ENCODE results near the gene DGAT2. TPM values are rescaled to one million over a fixed set of nuclear protein-coding genes. Genes with fewer than 3 reads are reported as not detected.

The DGAT2 gene
- total RNA-seq, 1 experiment from 2014 or later: 6.5 TPM

GRCh38 chr11:75783416-75784084, 15.0 kb downstream of the DGAT2 start:
- no peak overlapping the region for H2AFZ ChIP-seq
- 0 out of 2 replicates have a peak, but pooled peaks cover 6% of the 10 kb centered on the region for H3K79me2 ChIP-seq (ENCODE audit: low read depth)
- H3K4me1 ChIP-seq (replicated peaks; ENCODE audit: insufficient read depth): peaks cover 35% of the 10 kb centered on the region
- peak overlapping the region; percentile 49 for H3K4me2 ChIP-seq
- TF ChIP-seq EZH2 (IDR thresholded peaks at IDR 0.05; ENCODE audit: low read depth) (no peak), CTCF (conservative IDR thresholded peaks at IDR 0.05) (no peak)
- H3F3A ChIP-seq (ENCODE audit: insufficient read depth, low read depth): peaks cover 23% of the 10 kb centered on the region
- no TSS peak for BruUV-seq (replicated peaks)
- H3K27ac ChIP-seq: peak overlapping the region; percentile 68
- H3K9me3 ChIP-seq (ENCODE audit: insufficient read depth, low read depth): no peaks in the 10 kb centered on the region
- H3K9me2 ChIP-seq (ENCODE audit: insufficient read depth): no peaks in the 10 kb centered on the region
- H3K36me3 ChIP-seq (ENCODE audit: low read depth): 0 out of 2 replicates have a peak, but pooled peaks cover 6% of the 10 kb centered on the region
- ChIA-PET POLR2A (ENCODE audit: unreplicated experiment) (no interaction called here), CTCF (no interaction called here)
- DNase-seq: no peak
- H3K27me3 ChIP-seq (ENCODE audit: insufficient read depth, low read depth): no peaks in the 10 kb centered on the region
- intact Hi-C loops (cut with micrococcal nuclease; ENCODE audit: unreplicated experiment): no loop called here
- no peak overlapping the region for H3K4me3 ChIP-seq
- no peaks in the 10 kb centered on the region for H4K20me1 ChIP-seq (ENCODE audit: insufficient read depth)

GRCh38 chr11:75784085-75784478, 15.5 kb downstream of the DGAT2 start:
- TF ChIP-seq EZH2 (IDR thresholded peaks at IDR 0.05; ENCODE audit: low read depth) (no peak), CTCF (conservative IDR thresholded peaks at IDR 0.05) (no peak)
- Histone ChIP-seq H3K4me2 (no peak overlapping the region), H3K4me1 (replicated peaks; ENCODE audit: insufficient read depth) (peaks cover 30% of the 10 kb centered on the region), H3K79me2 (ENCODE audit: low read depth) (0 out of 2 replicates have a peak, but pooled peaks cover 6% of the 10 kb centered on the region), H3K9me2 (ENCODE audit: insufficient read depth) (no peaks in the 10 kb centered on the region), H2AFZ (no peak overlapping the region), H3K36me3 (ENCODE audit: low read depth) (0 out of 2 replicates have a peak, but pooled peaks cover 7% of the 10 kb centered on the region), H3K27me3 (ENCODE audit: insufficient read depth, low read depth) (no peaks in the 10 kb centered on the region), H4K20me1 (ENCODE audit: insufficient read depth) (no peaks in the 10 kb centered on the region), H3K9me3 (ENCODE audit: insufficient read depth, low read depth) (no peaks in the 10 kb centered on the region), H3K27ac (peak overlapping the region; percentile 68; the same call in 1 of the 2 replicates), H3K4me3 (no peak overlapping the region), H3F3A (ENCODE audit: insufficient read depth, low read depth) (peaks cover 23% of the 10 kb centered on the region)
- intact Hi-C loops (cut with micrococcal nuclease; ENCODE audit: unreplicated experiment): no loop called here
- POLR2A ChIA-PET (ENCODE audit: unreplicated experiment): no interaction called here
- DNase-seq: no peak
- no TSS peak for BruUV-seq (replicated peaks)
- CTCF ChIA-PET: no interaction called here

GRCh38 chr11:75784506-75784905, 15.9 kb downstream of the DGAT2 start:
- H4K20me1 ChIP-seq (ENCODE audit: insufficient read depth): no peaks in the 10 kb centered on the region
- no peak overlapping the region for H2AFZ ChIP-seq
- no TSS peak for BruUV-seq (replicated peaks)
- peaks cover 28% of the 10 kb centered on the region for H3K4me1 ChIP-seq (replicated peaks; ENCODE audit: insufficient read depth)
- peaks cover 26% of the 10 kb centered on the region for H3F3A ChIP-seq (ENCODE audit: insufficient read depth, low read depth)
- no peak for DNase-seq
- POLR2A ChIA-PET (ENCODE audit: unreplicated experiment): no interaction called here
- H3K79me2 ChIP-seq (ENCODE audit: low read depth): 0 out of 2 replicates have a peak, but pooled peaks cover 6% of the 10 kb centered on the region
- no peaks in the 10 kb centered on the region for H3K9me3 ChIP-seq (ENCODE audit: insufficient read depth, low read depth)
- H3K27ac ChIP-seq: no peak overlapping the region
- no peak overlapping the region for H3K4me2 ChIP-seq
- CTCF ChIA-PET: no interaction called here
- no peaks in the 10 kb centered on the region for H3K9me2 ChIP-seq (ENCODE audit: insufficient read depth)
- TF ChIP-seq CTCF (conservative IDR thresholded peaks at IDR 0.05) (no peak), EZH2 (IDR thresholded peaks at IDR 0.05; ENCODE audit: low read depth) (no peak)
- H3K4me3 ChIP-seq: no peak overlapping the region
- intact Hi-C loops (cut with micrococcal nuclease; ENCODE audit: unreplicated experiment): no loop called here
- 0 out of 2 replicates have a peak, but pooled peaks cover 7% of the 10 kb centered on the region for H3K36me3 ChIP-seq (ENCODE audit: low read depth)
- H3K27me3 ChIP-seq (ENCODE audit: insufficient read depth, low read depth): no peaks in the 10 kb centered on the region
